UCSD-AML1 (cell line): Measurements from ENCODE around the gene POU2F3.

Experiments
- DNase-seq: peaks from one replicate; lab custom pipeline; 2025; ENCODE audit not compliant: unreplicated experiment; lab: John Stamatoyannopoulos, UW

POU2F3 gene

DNA sequence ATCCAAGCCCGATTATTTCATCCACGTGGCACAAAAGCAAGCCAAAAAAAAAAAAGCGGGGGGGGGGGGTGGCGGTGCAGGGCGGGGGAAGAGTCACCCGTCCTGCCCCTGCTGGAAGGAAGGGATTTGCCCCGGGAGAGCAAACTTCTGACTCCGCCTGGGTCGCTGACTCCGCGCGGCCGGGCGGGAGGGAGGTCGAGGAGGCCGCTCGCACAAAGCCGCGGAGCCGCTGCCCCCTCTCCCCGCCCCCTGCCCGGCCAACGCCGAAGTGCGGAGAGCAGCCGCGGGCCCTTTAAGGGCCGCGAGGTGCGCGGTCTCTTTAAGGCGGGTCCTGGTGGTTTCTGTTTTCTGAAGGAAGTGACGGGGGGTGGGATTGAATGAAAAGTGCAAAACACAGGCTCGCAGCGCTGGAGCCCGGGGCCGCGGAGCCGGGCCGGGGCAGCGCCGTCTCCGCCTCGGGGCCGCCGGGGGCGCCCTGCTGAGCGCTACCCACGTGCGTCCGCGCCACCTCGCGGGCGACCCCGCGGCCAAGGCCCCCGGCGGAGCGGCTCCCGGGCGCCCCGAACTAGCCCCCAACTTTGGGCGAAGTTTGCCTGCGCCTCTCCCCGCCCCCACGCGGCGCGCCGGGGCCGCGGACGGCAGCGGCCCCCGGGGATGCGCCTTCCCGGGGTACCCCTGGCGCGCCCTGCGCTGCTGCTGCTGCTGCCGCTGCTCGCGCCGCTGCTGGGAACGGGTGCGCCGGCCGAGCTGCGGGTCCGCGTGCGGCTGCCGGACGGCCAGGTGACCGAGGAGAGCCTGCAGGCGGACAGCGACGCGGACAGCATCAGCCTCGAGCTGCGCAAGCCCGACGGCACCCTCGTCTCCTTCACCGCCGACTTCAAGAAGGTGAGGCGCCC is 29.1 kb upstream of the POU2F3 start, which contains the start of gene OAF:
Gene OAF, plus strand, starts transcription at position 407 of the 896 bp plus-strand sequence. Its CDS starts 248 bp downstream, at position 655.
- peak; percentile 81 for DNase-seq

DNA sequence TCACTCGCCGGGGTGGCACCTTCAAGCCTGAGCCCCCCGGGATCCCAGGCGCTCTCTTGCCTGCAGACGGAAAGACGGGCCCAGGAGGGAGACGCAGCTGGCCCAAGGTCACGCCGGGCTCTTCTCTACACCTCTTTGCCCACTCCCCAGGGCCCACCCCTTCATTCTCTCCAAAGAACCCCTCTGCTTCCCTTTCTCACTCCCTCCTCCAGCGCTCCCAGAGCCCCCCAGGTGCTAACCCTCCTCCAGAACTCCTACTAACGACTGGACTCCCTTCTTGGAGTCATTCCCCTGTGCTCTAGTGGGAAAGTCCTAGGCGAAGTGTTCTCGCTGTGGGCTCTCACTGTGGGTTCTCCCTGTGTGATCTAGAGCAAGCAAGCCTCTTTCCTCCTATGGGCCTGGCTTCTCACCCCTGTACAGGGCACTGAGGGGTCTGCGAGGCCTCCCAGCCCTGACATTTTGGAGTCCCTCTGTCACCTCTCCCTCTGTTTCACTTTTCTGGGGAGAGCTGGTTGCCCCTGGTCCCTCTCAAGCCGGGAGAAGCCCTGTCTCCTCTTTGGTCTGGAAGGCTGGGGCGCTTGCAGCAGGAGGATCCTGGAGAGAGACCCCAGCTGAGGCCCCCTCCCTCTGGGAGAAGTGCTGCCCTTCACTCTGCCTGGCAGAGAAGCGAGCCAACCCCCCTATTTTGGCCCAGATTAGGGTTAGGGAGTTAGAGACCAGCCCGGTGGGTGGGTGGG is 28.2 kb upstream of the POU2F3 start:
- DNase-seq = peak; percentile 44

DNA sequence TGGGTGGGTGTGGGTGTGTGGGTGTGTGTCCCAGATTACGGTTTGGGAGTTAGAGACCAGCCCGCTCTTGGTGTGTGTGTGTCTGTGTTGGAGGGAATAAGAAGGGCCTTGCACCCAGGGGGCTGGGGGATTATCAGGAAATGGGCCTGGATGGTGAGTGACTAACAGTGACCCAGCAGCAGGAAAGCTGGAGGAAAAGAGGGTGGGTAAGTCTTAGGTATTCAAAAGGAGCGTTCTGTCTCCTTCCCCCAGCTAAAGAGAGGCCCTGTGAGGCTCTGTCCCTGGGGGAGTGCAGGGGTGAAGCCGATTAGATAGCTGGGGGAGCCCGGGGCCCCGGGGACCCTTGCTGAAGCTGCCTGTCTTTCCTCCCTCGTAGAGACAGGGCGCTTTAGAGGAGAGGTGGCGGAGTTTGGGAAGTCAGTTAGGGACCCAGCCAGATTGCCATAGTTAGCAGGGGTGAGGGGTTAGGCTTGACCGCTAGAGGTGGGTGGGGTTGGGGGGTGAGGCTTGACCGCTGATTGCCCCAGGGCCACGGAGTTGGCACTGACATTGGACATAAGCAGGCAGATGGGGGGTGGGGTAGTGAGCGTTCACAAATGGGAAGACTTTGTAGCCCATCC is 27.6 kb upstream of the POU2F3 start:
- DNase-seq = no peak

DNA sequence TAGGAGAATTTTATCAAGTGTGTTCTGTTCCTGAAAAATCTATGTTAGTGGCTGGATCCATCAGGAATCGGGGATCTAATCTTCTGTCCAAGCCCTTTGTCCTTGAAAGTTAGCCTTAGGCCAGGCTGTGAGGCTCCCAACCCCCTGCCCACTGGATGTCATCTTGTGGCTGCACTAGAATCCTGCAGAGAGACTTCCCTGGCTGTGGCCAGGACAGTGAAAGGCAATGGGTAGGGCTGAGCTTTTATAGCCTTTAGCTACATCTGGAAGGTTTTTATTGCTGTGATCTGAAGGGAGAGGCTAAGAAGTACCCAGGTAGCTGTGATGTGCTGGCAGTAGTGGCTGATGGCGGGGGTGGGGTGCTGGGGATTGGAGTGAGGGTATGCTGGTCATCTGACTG is 27.0 kb upstream of the POU2F3 start:
- DNase-seq = no peak

DNA sequence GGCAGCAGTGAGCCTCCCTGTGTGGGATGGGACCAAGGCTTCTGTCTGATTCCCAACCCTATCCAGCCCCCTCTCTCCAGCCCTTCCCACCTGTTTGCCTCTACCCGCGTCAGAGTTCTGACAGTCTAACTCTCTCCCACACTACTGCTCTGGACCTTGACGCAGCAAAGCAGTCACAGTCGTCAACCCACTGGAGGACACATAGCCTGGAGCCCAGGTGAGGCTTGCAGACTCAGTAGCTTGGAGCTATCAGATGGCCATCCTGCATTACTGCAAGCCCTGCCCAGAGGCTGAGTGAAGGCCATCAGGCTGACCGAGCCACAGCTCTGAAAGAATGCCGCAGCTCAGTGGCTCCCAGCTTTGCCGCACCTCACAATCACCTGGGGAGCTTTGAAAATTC is 25.4 kb upstream of the POU2F3 start:
- no peak for DNase-seq

DNA sequence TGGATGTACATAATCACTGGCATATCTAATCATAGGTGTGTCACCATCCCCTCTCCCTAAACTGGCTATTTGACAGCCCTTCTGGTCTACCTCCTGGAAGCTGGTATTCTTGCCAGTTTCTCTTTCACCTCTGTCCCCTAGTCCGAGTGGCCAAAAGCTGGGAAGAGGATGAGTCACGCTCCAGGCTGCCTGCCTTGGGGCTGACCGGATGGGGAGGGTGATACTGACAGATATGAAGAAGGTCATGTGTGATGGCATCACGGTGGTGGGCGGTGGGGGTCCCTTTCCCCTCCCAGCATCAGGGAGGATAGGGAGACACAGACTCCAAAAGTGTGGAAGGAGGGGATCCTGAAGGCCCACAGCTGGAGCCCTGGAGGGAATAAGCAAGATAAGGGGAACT is 24.3 kb upstream of the POU2F3 start:
- no peak for DNase-seq

DNA sequence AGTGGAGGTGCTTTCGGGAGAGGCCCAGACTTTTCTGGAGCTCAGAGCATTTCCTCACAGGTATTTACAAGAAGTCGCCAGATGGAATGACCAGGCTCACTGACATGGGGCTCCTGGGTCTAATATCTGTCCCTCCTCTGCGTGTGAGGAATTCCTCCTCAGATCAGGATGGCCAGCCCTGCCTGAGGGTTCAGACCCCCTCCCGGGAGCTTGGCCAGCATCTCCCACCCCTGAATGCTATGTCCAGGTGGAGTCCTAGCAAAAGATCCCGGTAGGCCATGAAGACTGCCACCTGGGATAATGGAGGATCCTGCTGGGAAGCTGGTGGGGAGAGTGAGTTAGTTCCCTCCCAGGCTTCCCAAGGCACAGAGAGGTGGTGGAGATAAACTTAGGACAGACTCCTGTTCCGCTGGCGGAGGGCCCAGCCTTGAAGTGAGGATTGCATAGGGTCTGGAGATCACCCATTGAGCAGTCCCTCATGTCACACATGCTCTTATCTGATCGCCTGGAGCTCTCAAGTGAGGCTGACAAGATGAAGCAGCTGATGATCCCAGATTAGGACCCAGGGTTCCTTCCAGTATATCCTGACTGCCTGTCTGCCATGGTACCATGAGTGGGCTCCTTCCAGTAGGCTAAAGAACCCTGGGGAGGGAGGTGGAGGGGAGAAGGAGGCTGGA is 23.4 kb upstream of the POU2F3 start:
- no peak for DNase-seq

DNA sequence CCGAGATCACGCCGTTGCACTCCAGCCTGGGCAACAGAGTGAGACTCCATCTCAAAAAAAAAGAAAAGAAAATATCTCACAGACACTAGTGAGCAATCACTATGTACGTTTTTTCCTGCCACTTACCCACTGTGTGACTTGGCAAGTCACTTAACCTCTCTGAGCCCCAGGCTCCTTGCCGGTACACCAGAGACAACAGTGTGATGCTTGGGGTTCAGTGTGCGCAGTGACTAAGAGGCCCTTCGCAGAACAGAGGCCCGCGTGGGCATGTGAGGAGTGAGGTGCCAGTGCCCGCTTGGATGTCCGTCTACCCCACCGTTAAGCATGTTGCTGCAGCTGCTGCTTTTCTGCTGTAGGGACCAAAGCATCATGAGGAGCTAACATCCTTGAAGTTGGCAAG is 22.4 kb upstream of the POU2F3 start:
- DNase-seq = no peak

DNA sequence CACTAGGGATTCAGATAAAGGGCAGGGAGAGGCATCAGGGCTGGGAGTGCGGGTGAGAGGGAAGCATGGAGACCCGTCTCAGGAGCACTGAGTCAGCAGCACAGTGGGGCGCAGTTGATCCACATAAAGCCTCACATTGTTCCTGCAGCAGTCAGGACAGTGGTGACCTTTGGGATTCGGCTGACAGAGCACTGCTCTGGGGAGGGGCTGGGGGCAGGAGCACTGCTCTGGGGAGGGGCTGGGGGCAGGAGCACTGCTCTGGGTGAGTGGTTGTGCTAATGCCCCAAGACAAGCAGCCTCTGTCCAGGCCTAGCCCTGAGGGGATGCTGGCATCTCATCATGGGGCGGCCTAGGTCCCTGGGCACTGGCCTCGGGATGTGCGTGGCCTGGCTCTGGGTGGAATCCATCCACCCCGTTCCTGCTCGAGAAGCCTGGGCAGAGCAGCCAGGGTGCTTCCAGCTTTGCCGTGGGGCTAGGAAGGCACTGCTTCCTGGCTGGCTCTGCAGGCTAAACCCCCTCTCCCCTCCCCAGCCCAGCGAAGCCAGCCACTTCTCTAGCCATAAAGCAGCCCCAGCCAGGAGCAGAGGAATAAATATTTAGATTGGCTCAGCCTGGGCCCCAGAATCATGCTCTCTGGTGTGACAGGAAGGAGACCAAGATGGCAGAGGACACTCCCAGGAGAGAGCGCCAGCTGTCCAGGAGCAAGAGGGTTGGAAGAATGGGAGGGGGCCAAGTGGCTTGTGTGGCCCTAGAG is 21.8 kb upstream of the POU2F3 start:
- no peak for DNase-seq

DNA sequence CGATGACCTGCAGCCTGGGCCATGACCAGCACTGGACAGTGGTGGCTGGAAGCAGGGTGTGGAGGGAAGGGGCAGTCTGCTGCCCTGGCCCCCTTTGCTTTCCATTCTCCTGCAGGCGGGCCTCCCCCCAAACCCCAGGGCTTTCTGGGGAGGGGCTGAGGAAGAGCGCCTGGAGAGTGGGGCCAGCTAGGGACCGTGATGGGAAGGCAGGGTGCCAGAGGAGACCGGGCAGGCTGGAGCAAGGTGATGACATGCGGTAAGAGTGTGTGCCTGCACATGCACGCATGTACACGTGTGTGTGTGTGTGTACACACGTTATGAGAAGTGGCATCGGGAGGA is 21.3 kb upstream of the POU2F3 start:
- no peak for DNase-seq

DNA sequence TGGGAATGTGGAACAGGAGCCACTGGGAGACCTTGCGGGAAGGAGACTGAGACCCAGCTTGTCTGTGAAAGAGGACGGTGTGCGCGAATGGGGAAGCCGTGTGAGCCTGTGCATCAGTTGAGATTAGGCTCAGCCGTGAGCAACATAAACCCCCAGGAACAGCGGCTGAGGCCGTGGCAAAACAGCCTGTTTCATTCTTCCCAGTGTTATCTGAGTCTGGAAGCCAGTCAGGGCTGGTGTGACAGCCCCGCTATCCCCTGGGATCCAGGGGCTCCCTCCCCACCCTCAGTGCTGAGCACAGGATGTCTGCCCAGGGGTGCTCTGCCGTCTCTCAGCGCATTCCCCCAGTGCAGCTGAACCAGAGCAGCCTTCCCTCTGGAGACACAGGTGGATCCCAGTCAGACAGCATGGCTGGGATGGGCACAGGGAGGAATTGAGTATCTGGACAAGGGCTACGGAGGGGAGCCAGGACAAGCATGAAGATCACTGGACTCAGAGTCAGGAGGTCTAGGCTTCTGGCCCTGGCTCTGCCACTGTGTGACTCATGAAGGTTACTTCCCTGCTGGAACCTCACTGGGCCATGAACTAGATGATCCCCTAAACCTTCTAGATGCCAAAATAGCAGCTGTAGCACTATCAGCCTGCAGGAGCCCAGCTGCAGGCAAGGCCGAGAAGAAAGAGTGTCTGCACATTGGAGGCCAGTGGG is 20.6 kb upstream of the POU2F3 start:
- DNase-seq = no peak

DNA sequence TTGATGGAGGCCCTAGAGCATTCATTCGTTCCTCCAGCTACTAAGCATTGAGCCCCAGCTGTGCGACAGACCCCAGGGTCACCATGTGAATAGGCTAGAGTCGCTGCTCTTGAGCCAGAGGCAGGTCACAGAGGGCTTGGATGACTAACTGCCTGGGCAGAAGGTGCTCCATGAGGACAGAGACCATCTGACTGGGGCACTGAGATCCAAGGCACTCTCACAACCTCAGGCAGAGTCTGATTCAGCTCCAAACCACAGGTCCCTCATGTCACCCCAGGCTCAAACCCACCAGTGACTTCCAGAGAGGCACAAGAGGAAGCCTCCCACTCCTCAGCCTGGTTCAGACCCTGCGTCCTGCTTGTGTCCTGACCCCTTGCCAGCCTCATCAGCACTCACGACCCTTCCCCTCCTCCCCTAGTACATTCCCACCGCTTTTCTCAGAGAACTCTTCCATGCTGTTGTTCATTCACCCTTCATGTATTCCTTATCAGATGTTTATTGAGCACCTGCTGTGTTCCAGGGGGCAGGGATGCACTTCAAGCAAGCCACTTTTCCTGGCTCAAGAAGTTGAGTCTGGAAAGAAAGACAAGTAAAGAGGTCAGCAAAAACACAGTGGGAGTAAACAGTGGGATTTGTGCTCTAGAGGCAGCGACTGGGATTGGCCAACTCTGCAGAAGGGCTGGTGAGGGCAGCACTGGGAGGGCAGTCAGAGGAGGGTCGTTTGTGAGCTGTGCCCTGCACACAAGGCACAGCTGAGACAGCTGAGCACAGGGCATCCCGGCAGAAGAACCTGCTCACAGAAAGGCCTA is 19.8 kb upstream of the POU2F3 start:
- DNase-seq = no peak

DNA sequence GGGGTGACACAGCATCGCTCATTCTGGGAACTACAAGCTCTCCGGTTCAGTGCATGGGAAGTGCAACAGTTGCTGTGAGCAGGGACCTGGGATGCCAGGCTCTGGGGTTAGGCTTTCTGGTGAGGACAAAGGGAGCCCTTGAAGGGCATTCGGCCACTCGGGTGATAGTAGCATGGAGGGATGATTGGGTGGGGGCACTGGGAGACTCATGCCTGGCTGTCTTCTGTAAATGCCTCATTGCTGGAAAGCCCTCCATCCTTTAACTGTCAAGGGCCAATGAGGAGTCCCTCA is 19.2 kb upstream of the POU2F3 start:
- no peak for DNase-seq

DNA sequence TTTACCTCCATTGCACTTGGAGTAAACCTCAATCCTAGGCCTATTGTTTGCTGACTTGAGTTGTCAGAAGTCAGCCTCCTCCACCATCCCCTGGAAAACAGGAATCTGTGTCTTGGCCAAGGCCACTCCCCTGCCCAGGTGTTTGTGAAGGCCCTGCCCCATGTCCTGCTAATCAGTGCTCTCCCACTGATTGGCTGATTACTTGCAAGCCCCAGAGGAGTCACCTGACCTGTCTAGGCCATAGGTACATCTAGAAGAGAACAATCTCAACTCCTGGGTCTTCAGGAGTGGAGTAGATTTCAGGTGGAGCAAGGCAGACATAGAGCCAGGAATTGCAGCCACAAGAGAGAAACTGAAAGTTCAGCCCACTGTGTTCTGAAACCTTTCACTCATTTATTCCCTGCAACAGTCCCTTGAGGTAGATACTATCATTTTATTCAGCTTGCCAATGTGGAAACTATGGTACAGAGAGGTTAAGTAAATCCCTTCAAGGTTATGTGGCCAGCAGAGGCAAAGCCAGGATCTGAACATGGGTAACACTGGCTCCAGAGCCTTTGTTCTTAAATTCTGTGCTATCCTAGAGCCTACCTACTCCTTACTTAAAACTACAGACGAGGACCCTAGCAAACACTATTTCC is 18.7 kb upstream of the POU2F3 start:
- no peak for DNase-seq

DNA sequence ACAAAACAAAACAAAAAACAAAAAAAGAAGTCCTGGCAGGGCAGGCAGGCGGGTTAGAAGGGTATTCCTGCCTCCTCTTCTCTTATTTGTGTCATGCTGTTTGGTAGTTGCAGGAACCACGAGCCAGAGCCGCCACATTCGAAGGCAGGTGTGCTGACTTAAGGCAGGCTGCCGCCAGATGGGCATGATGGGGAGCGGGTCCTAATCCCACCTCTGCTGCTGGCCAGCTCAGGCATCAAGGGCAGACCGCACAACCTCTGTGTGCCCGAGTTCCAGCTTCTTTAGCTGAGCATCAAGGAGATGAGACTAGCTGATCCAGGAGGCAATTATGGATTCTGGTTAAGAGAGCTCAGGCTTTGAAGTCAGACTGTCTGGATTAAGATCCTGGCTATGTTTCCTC is 17.0 kb upstream of the POU2F3 start:
- DNase-seq = no peak

DNA sequence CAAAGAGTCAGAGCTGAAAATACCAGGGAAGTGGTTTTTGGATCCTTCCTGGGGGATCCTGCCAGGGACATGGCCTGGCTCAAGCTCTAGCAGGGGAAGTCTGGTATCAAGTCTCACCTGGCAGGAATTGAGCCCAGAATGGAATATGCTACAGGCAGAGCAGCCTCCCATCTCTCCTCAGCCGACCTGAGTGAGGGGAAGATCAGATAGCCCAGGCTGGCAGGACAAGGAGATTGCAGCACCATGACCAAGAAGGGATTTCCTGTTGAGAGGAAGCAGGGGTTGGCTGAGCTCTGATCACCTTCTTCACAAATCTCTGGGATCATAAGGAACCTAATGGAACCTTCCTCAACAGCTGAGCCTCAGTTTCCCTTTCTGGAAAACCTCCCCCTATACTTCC is 16.1 kb upstream of the POU2F3 start:
- DNase-seq = no peak

DNA sequence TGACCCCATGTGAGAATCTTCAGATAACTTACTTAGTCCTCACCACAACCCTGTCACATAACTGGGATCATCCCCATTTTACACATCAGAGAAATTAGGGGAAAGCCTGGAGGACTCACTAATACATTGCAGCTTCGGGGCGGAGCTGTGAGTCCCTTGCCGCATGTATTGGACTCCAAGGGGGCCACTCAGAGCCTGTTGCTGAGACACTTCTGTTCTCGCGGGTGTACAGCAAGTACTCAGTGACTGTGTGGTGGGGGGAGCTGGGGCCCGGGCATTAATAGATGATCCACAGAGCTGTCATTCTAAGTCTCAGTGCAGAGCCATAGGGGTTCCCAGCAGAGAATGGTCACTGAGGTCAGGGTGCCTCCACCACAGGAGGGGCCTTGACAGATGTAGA is 15.6 kb upstream of the POU2F3 start:
- peak; percentile 66 for DNase-seq

DNA sequence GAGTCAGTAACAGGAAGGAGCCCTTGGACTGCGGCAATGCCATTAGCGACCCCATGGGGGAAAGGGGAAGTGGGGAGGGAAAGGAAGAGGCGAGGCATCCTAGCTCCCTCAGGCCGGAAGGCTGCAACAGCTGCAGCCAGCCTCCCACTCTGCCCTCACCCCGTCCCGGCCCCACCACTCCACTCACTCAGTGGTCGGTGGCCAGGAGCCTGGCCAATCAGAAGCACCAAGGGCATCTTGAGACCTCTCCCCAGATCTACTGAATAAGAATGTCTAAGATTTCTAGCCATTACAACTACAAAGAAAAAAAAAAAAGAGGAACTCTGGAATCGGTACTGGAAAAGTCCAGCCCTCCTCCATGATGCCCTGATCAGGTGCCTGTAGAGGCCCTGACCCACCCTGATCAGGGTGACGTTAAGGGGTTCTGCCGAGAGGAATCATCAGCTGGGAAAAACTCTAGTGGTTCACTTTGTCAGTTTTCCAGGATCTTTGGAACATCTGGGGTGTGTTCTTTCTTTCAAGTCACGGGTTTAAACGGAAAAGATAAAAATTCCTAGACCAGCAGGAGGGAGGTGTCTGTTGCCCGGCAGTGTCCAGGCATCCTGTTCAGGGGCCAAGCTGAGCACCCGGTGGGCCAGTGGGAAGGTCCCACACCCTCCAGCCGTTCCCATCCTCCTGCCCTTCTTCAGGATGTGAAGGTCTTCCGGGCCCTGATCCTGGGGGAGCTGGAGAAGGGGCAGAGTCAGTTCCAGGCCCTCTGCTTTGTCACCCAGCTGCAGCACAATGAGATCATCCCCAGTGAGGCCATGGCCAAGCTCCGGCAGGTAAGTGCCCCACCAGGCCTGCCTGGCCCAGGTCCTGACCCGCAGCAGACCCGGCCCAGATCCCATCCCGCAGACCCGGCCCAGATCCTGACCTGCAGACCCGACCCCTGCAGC is 14.7 kb upstream of the POU2F3 start:
- peak; percentile 88 for DNase-seq
